Measurements from ENCODE around the gene MRPS22. TPM values are rescaled to one million over a fixed set of nuclear protein-coding genes. Genes with fewer than 3 reads are reported as not detected.
A peak's percentile ranks its signal among the peaks of the same experiment; 100 is the strongest.

MRPS22 gene
- total and polyA plus RNA-seq, 2 of the 13 experiments (the other 11 are each of a cell fraction or from before 2014, with no cell fraction given) = 52.7 to 113 TPM

DNA sequence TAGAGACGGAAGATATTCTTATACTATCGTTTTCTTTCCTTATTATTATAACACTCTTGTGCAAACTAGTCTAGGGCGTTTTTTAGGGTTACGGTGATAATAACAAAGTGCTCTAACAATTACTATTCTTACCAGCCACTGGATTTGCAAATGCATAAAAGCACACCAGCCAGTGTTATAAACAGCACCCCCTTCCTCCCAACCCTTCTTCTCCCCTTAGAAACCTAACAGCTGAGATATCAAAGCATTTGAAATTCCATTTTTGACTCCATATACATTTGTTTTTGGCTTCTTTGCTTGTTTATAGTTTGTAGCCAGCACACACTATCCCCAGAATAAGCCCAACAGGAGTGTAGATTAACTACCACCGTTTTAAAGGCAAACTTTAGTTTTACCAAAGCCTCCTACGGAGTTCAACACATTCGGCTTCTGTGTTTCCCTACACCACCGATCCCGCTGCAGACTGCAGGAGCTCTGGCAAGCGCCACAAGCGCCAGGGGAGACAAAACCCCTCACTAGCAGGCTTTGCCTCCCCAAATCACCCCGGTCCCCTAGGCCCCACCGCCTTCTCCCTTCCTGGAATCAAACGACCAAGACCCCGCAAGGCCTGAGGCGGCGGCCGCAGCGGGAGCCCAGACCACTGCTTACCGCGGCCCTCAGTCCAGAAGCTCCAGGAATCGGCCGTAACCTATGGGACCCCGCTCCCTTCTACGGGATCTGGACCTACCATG lies 45.2 kb downstream of the MRPS22 start (continued):
- TF ChIP-seq, protein P1, sequence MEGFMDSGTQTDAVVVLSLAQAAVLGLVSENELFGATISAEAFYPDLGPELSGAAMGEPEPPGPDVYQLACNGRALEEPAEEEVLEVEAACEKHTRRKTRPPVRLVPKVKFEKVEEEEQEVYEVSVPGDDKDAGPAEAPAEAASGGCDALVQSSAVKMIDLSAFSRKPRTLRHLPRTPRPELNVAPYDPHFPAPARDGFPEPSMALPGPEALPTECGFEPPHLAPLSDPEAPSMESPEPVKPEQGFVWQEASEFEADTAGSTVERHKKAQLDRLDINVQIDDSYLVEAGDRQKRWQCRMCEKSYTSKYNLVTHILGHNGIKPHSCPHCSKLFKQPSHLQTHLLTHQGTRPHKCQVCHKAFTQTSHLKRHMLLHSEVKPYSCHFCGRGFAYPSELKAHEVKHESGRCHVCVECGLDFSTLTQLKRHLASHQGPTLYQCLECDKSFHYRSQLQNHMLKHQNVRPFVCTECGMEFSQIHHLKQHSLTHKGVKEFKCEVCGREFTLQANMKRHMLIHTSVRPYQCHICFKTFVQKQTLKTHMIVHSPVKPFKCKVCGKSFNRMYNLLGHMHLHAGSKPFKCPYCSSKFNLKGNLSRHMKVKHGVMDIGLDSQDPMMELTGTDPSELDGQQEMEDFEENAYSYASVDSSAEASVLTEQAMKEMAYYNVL (CRISPR knock-in tag; IDR thresholded peaks at IDR 0.05; ENCODE audit: borderline replicate concordance) = no peak
- TF ChIP-seq, protein P2, sequence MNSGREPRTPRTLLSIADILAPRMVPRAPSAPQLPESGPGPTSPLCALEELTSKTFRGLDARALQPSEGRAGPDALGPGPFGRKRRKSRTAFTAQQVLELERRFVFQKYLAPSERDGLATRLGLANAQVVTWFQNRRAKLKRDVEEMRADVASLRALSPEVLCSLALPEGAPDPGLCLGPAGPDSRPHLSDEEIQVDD (CRISPR knock-in tag; IDR thresholded peaks at IDR 0.05; ENCODE audit: borderline replicate concordance) = no peak
- TF ChIP-seq, protein P3, sequence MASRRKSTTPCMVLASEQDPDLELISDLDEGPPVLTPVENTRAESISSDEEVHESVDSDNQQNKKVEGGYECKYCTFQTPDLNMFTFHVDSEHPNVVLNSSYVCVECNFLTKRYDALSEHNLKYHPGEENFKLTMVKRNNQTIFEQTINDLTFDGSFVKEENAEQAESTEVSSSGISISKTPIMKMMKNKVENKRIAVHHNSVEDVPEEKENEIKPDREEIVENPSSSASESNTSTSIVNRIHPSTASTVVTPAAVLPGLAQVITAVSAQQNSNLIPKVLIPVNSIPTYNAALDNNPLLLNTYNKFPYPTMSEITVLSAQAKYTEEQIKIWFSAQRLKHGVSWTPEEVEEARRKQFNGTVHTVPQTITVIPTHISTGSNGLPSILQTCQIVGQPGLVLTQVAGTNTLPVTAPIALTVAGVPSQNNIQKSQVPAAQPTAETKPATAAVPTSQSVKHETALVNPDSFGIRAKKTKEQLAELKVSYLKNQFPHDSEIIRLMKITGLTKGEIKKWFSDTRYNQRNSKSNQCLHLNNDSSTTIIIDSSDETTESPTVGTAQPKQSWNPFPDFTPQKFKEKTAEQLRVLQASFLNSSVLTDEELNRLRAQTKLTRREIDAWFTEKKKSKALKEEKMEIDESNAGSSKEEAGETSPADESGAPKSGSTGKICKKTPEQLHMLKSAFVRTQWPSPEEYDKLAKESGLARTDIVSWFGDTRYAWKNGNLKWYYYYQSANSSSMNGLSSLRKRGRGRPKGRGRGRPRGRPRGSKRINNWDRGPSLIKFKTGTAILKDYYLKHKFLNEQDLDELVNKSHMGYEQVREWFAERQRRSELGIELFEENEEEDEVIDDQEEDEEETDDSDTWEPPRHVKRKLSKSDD (CRISPR knock-in tag; IDR thresholded peaks at IDR 0.05; ENCODE audit: low read depth) = no peak
- TF ChIP-seq GABPA (IDR thresholded peaks at IDR 0.05; ENCODE audit: low read depth, low read length) (no peak), GABPA (CRISPR knock-in tag; IDR thresholded peaks at IDR 0.05; ENCODE audit: low read depth) (no peak), CCDC6 (CRISPR knock-in tag; IDR thresholded peaks at IDR 0.05) (no peak; the same call in none of the 2 replicates), MIXL1 (CRISPR knock-in tag; IDR thresholded peaks at IDR 0.05) (no peak), ZNF792 (CRISPR knock-in tag; IDR thresholded peaks at IDR 0.05) (no peak), ZNF841 (CRISPR knock-in tag; IDR thresholded peaks at IDR 0.05; ENCODE audit: borderline replicate concordance) (no peak), ZNF790 (CRISPR knock-in tag; IDR thresholded peaks at IDR 0.05; ENCODE audit: borderline replicate concordance) (peak; percentile 29; the same call in 1 of the 2 replicates), REXO4 (CRISPR knock-in tag; IDR thresholded peaks at IDR 0.05; ENCODE audit: borderline replicate concordance) (no peak), EP300 (IDR thresholded peaks at IDR 0.05; ENCODE audit: low read depth in 2 of 2, low read length in 2 of 2) (0 out of 4 replicates have a peak, but pooled peaks of 1 of the 2 experiments have one; percentile 7), EP300 (CRISPR knock-in tag; IDR thresholded peaks at IDR 0.05; ENCODE audit: borderline replicate concordance) (no peak)
- TF ChIP-seq, protein P4, sequence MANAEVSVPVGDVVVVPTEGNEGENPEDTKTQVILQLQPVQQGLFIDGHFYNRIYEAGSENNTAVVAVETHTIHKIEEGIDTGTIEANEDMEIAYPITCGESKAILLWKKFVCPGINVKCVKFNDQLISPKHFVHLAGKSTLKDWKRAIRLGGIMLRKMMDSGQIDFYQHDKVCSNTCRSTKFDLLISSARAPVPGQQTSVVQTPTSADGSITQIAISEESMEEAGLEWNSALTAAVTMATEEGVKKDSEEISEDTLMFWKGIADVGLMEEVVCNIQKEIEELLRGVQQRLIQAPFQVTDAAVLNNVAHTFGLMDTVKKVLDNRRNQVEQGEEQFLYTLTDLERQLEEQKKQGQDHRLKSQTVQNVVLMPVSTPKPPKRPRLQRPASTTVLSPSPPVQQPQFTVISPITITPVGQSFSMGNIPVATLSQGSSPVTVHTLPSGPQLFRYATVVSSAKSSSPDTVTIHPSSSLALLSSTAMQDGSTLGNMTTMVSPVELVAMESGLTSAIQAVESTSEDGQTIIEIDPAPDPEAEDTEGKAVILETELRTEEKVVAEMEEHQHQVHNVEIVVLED (CRISPR knock-in tag; IDR thresholded peaks at IDR 0.05; ENCODE audit: borderline replicate concordance) = no peak
- TF ChIP-seq, protein P5, sequence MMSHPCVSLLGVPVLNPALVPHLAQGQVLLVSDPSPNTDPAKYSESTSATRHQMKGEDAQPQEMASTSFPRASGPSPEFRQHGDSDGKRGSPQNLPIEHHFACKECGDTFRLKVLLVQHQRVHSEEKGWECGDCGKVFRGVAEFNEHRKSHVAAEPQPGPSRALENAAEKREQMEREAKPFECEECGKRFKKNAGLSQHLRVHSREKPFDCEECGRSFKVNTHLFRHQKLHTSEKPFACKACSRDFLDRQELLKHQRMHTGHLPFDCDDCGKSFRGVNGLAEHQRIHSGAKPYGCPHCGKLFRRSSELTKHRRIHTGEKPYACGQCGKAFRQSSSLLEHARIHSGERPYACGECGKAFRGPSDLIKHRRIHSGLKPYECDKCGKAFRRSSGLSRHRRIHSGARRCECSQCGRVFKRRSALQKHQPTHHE (CRISPR knock-in tag; IDR thresholded peaks at IDR 0.05; ENCODE audit: borderline replicate concordance) = no peak
- TF ChIP-seq, protein P6, sequence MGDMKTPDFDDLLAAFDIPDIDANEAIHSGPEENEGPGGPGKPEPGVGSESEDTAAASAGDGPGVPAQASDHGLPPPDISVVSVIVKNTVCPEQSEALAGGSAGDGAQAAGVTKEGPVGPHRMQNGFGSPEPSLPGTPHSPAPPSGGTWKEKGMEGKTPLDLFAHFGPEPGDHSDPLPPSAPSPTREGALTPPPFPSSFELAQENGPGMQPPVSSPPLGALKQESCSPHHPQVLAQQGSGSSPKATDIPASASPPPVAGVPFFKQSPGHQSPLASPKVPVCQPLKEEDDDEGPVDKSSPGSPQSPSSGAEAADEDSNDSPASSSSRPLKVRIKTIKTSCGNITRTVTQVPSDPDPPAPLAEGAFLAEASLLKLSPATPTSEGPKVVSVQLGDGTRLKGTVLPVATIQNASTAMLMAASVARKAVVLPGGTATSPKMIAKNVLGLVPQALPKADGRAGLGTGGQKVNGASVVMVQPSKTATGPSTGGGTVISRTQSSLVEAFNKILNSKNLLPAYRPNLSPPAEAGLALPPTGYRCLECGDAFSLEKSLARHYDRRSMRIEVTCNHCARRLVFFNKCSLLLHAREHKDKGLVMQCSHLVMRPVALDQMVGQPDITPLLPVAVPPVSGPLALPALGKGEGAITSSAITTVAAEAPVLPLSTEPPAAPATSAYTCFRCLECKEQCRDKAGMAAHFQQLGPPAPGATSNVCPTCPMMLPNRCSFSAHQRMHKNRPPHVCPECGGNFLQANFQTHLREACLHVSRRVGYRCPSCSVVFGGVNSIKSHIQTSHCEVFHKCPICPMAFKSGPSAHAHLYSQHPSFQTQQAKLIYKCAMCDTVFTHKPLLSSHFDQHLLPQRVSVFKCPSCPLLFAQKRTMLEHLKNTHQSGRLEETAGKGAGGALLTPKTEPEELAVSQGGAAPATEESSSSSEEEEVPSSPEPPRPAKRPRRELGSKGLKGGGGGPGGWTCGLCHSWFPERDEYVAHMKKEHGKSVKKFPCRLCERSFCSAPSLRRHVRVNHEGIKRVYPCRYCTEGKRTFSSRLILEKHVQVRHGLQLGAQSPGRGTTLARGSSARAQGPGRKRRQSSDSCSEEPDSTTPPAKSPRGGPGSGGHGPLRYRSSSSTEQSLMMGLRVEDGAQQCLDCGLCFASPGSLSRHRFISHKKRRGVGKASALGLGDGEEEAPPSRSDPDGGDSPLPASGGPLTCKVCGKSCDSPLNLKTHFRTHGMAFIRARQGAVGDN (CRISPR knock-in tag; IDR thresholded peaks at IDR 0.05) = no peak

All from HepG2 (cell line).